Measurements from ENCODE around the gene GINS3. TPM values are rescaled to one million over a fixed set of nuclear protein-coding genes. Genes with fewer than 3 reads are reported as not detected.
"Not testable (repeated sequence)": the region's sequence is repeated elsewhere in the genome, so short reads cannot be mapped to it uniquely, and the experiment has no call there.

GINS3 gene
- polyA plus RNA-seq, 10 donors = 7.2 to 13.5 (median 8.5) TPM

GRCh38 chr16:58384437-58385055 is 7.7 kb upstream of the GINS3 start:
- DNase-seq = no peak

GRCh38 chr16:58385218-58385773 is 7.0 kb upstream of the GINS3 start:
- DNase-seq = no peak

GRCh38 chr16:58389724-58390123 is 2.5 kb upstream of the GINS3 start:
- DNase-seq = no peak

GRCh38 chr16:58393138-58393504 is 850 bp downstream of the GINS3 start:
- no peak for DNase-seq

- DNase-seq = not testable (repeated sequence)
These were observed 4.6 kb downstream of the GINS3 start for GRCh38 chr16:58396897-58397296.

- no peak for DNase-seq
These were observed 7.7 kb downstream of the GINS3 start for GRCh38 chr16:58399718-58400633.

GRCh38 chr16:58401305-58401704 is 9.0 kb downstream of the GINS3 start:
- DNase-seq = not testable (repeated sequence)

GRCh38 chr16:58402796-58403195 is 10.5 kb downstream of the GINS3 start:
- DNase-seq = no peak

GRCh38 chr16:58409316-58409973 is 17.2 kb downstream of the GINS3 start:
- DNase-seq = peak in 1 of 3 donors; percentile 43

GRCh38 chr16:58411336-58411735 is 19.1 kb downstream of the GINS3 start:
- DNase-seq = no peak

- no peak for DNase-seq
These were observed 19.7 kb downstream of the GINS3 start for GRCh38 chr16:58411736-58412614.

- DNase-seq = not testable (repeated sequence)
These were observed 20.3 kb downstream of the GINS3 start for GRCh38 chr16:58412615-58412970.

GRCh38 chr16:58413359-58413758 is 21.1 kb downstream of the GINS3 start:
- no peak for DNase-seq

- DNase-seq = no peak
These were observed 22.7 kb downstream of the GINS3 start for GRCh38 chr16:58415003-58415402.

GRCh38 chr16:58415961-58416360 is 23.7 kb downstream of the GINS3 start:
- not testable (repeated sequence) for DNase-seq

GRCh38 chr16:58417035-58417434 is 24.8 kb downstream of the GINS3 start:
- no peak for DNase-seq

- DNase-seq = no peak
These were observed 25.3 kb downstream of the GINS3 start for GRCh38 chr16:58417600-58417999.

GRCh38 chr16:58418026-58418425 is 25.8 kb downstream of the GINS3 start:
- no peak for DNase-seq

GRCh38 chr16:58418601-58419000 is 26.3 kb downstream of the GINS3 start:
- DNase-seq = peak in 1 of 3 donors; percentile 19

- no peak for DNase-seq
These were observed 27.1 kb downstream of the GINS3 start for GRCh38 chr16:58419241-58419990.

- DNase-seq = no peak
These were observed 28.8 kb downstream of the GINS3 start for GRCh38 chr16:58421059-58421458.
